Measurements from ENCODE around the gene PRKCA. TPM values are rescaled to one million over a fixed set of nuclear protein-coding genes. Genes with fewer than 3 reads are reported as not detected.

PRKCA gene
- total and polyA plus RNA-seq, 10 of the 15 experiments (the other 5 are each of a cell fraction or from before 2014, with no cell fraction given), result 0.11 to 14.6 (median 0.72) TPM

DNA sequence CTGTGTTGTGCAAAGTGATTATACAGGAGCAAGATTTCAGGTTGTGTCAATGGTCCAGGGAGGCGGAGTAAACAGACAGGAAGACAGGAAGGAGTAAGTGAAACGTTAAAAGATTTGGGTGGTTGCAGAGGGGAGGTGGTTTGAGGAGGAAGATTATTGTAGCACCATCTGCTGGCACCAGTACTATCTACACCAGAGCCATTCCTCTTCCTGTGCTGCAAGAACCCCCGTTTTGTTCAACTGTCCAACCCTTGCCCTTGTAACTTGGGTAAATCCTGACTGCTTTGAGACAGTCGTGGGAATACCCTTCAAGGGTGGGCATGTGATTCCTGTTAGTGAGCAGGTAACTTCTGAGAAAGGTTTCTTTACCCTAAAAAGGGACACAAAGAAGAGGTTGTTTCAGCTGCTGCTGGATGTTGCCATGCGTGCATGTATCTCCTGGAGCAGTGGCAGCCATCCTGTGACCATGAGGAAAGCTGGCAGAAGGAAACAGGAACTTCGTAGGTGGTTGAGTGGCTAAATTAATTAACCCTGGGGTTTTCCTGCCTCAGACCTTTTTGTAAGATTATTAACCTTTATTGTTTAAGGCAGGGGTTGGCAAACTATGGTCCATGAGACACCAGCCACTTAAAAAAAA, 124.1 kb downstream of the PRKCA start:
- Histone ChIP-seq H4K20me1 (ENCODE audit: control insufficient read depth, insufficient read depth) (no peaks in the 10 kb centered on the region), H3K9ac (ENCODE audit: control insufficient read depth, insufficient read depth, low read length) (no peak overlapping the region), H3K4me1 (ENCODE audit: control insufficient read depth, insufficient read depth, low read length) (no peaks in the 10 kb centered on the region), H3K79me2 (ENCODE audit: control insufficient read depth, insufficient read depth, low read length) (no peaks in the 10 kb centered on the region), H3K4me3 (no peak overlapping the region), H3K36me3 (ENCODE audit: control insufficient read depth in 2 of 2, insufficient read depth in 2 of 2, low read length in 1 of 2) (no peaks in the 10 kb centered on the region), H3K27ac (ENCODE audit: control insufficient read depth, insufficient read depth) (no peak overlapping the region), H3K9me3 (replicated peaks; ENCODE audit: control insufficient read depth, insufficient read depth, low read length) (no peaks in the 10 kb centered on the region), H3K4me2 (ENCODE audit: control insufficient read depth, insufficient read depth) (no peak overlapping the region), H2AFZ (ENCODE audit: control insufficient read depth, low read depth, low read length) (no peak overlapping the region), H3K27me3 (replicated peaks in 1 of 2; ENCODE audit: control insufficient read depth in 2 of 2, insufficient read depth in 2 of 2, low read length in 1 of 2) (no peaks in the 10 kb centered on the region)
- ChIA-PET POLR2A (no interaction called here), SMC1A (ENCODE audit: uncharacterized antibody, unreplicated experiment) (interaction anchor here (0.7 kb wide), 1 partner anchor 140 kb away, joined by 3 read pairs; no protein-coding TSS in a partner anchor), RAD21 (ENCODE audit: unreplicated experiment) (interaction anchor here (0.8 kb wide), 1 partner anchor 170 kb away, joined by 3 read pairs; no protein-coding TSS in a partner anchor), CTCF (interaction anchor here (2.1 kb wide), 1 partner anchor 11 kb away, joined by 6 read pairs; no protein-coding TSS in a partner anchor)
- in situ Hi-C loops (cut with MboI) (no loop called here), intact Hi-C loops (cut with micrococcal nuclease; ENCODE audit: unreplicated experiment) (loop anchor here (2.0 to 5.0 kb wide), 2 partner anchors 124 to 172 kb away; partner anchors contain the start of gene PRKCA)
- 1% methylated on average over 6 of the region's 6 CpGs for WGBS (ENCODE audit: insufficient coverage, insufficient replicate concordance, low lambda C conversion rate, missing lambda C conversion rate)
- DNase-seq (ENCODE audit: low read depth, low spot score) (no peak), FAIRE-seq (peak; percentile 18), ATAC-seq (peak; percentile 93)
- TF ChIP-seq, protein P1, sequence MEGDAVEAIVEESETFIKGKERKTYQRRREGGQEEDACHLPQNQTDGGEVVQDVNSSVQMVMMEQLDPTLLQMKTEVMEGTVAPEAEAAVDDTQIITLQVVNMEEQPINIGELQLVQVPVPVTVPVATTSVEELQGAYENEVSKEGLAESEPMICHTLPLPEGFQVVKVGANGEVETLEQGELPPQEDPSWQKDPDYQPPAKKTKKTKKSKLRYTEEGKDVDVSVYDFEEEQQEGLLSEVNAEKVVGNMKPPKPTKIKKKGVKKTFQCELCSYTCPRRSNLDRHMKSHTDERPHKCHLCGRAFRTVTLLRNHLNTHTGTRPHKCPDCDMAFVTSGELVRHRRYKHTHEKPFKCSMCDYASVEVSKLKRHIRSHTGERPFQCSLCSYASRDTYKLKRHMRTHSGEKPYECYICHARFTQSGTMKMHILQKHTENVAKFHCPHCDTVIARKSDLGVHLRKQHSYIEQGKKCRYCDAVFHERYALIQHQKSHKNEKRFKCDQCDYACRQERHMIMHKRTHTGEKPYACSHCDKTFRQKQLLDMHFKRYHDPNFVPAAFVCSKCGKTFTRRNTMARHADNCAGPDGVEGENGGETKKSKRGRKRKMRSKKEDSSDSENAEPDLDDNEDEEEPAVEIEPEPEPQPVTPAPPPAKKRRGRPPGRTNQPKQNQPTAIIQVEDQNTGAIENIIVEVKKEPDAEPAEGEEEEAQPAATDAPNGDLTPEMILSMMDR (IDR thresholded peaks at IDR 0.05 in 2 of 3, conservative IDR thresholded peaks at IDR 0.05 in 1 of 3; ENCODE audit: control insufficient read depth in 2 of 3, extremely low read depth in 1 of 3, insufficient read depth in 1 of 3, low read depth in 3 of 3, low read length in 3 of 3), result peak; percentile 27 to 33 (median 33); a peak in 4 of 6 replicates
- TF ChIP-seq, protein P2, sequence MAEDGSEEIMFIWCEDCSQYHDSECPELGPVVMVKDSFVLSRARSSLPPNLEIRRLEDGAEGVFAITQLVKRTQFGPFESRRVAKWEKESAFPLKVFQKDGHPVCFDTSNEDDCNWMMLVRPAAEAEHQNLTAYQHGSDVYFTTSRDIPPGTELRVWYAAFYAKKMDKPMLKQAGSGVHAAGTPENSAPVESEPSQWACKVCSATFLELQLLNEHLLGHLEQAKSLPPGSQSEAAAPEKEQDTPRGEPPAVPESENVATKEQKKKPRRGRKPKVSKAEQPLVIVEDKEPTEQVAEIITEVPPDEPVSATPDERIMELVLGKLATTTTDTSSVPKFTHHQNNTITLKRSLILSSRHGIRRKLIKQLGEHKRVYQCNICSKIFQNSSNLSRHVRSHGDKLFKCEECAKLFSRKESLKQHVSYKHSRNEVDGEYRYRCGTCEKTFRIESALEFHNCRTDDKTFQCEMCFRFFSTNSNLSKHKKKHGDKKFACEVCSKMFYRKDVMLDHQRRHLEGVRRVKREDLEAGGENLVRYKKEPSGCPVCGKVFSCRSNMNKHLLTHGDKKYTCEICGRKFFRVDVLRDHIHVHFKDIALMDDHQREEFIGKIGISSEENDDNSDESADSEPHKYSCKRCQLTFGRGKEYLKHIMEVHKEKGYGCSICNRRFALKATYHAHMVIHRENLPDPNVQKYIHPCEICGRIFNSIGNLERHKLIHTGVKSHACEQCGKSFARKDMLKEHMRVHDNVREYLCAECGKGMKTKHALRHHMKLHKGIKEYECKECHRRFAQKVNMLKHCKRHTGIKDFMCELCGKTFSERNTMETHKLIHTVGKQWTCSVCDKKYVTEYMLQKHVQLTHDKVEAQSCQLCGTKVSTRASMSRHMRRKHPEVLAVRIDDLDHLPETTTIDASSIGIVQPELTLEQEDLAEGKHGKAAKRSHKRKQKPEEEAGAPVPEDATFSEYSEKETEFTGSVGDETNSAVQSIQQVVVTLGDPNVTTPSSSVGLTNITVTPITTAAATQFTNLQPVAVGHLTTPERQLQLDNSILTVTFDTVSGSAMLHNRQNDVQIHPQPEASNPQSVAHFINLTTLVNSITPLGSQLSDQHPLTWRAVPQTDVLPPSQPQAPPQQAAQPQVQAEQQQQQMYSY (CRISPR knock-in tag; IDR thresholded peaks at IDR 0.05), result no peak
- TF ChIP-seq SMARCA5 (IDR thresholded peaks at IDR 0.05) (peak; percentile 72; the same call in 1 of the 2 replicates), RAD21 (IDR thresholded peaks at IDR 0.05; ENCODE audit: insufficient read depth, low read depth, low read length) (0 out of 2 replicates have a peak, but pooled peaks have one; percentile 14), ZNF217 (IDR thresholded peaks at IDR 0.05) (0 out of 2 replicates have a peak, but pooled peaks have one; percentile 35), SMC3 (IDR thresholded peaks at IDR 0.05; ENCODE audit: borderline replicate concordance, low read length) (peak; percentile 38; the same call in 1 of the 2 replicates)
- TF ChIP-seq, protein P3, sequence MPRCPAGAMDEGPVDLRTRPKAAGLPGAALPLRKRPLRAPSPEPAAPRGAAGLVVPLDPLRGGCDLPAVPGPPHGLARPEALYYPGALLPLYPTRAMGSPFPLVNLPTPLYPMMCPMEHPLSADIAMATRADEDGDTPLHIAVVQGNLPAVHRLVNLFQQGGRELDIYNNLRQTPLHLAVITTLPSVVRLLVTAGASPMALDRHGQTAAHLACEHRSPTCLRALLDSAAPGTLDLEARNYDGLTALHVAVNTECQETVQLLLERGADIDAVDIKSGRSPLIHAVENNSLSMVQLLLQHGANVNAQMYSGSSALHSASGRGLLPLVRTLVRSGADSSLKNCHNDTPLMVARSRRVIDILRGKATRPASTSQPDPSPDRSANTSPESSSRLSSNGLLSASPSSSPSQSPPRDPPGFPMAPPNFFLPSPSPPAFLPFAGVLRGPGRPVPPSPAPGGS (IDR thresholded peaks at IDR 0.05; ENCODE audit: borderline replicate concordance, insufficient read depth, low read depth, low read length, poor library complexity, severe bottlenecking), result no peak
- BruUV-seq (replicated peaks), result no TSS peak

Data from GM12878 (cell line).